Common myeloid progenitor, CD34-positive (primary cell): ENCODE data around the gene BTBD17.

ENCODE experiments used
- CTCF ChIA-PET: fragments of 350-600 bp; sonication (Branson Sonifier 250); formaldehyde crosslinking; loops from one replicate; lab custom pipeline; 2021; ENCODE audit warnings: antibody characterized with exemption; lab: Charles Lee
- POLR2A ChIA-PET: fragments of 350-600 bp; sonication (Branson Sonifier 250); formaldehyde crosslinking; loops from one replicate; lab custom pipeline; 2021; ENCODE audit warnings: antibody characterized with exemption; lab: Charles Lee
- DNase-seq, 3 donors: peaks; one replicate each; pipeline versions ENCODE4 v3.0.0 to v3.0.0-alpha.2; 2013
- H3K27ac ChIP-seq, 2 experiments: 1 replicate in 1 of 2; 2 replicates in 1 of 2; pipeline ENCODE4 v1.7.0; 2013; ENCODE audit warnings: inconsistent platforms in 2 of 2, low read length in 2 of 2, mild to moderate bottlenecking in 2 of 2, low read depth in 1 of 2, moderate library complexity in 1 of 2; ENCODE audit not compliant: severe bottlenecking in 2 of 2, insufficient read depth in 1 of 2, poor library complexity in 1 of 2
- H3K27me3 ChIP-seq, 5 experiments: replicated peaks in 2 of 5; 1 replicate in 3 of 5; 2 replicates in 2 of 5; pipeline versions ENCODE4 v1.6.1 to v1.7.0; 2013; ENCODE audit warnings: low read length in 4 of 5, mild to moderate bottlenecking in 2 of 5, moderate library complexity in 2 of 5, inconsistent platforms in 1 of 5; ENCODE audit not compliant: insufficient read depth in 5 of 5, control insufficient read depth in 4 of 5
- H3K36me3 ChIP-seq, 4 experiments: 1 replicate in 2 of 4; 2 replicates in 2 of 4; pipeline versions ENCODE4 v1.6.1 to v1.7.0; 2013; ENCODE audit warnings: low read length in 3 of 4, control low read depth in 1 of 4, mild to moderate bottlenecking in 1 of 4; ENCODE audit not compliant: control insufficient read depth in 4 of 4, insufficient read depth in 4 of 4
- H3K4me1 ChIP-seq, 4 experiments: 1 replicate in 3 of 4; 2 replicates in 1 of 4; pipeline versions ENCODE4 v1.6.1 to v1.7.1; 2013; ENCODE audit warnings: low read length in 3 of 4, mild to moderate bottlenecking in 3 of 4, control low read depth in 1 of 4, inconsistent platforms in 1 of 4, moderate library complexity in 1 of 4; ENCODE audit not compliant: control insufficient read depth in 4 of 4, insufficient read depth in 4 of 4; ENCODE audit errors: control extremely low read depth in 1 of 4
- H3K4me3 ChIP-seq, 7 experiments: 1 replicate in 4 of 7; 2 replicates in 3 of 7; pipeline versions ENCODE4 v1.5.1 to v1.7.0; 2013; ENCODE audit warnings: mild to moderate bottlenecking in 7 of 7, low read length in 6 of 7, moderate library complexity in 6 of 7, inconsistent platforms in 2 of 7, low read depth in 2 of 7, control low read depth in 1 of 7; ENCODE audit not compliant: insufficient read depth in 4 of 7, control insufficient read depth in 1 of 7; ENCODE audit errors: extremely low read depth in 1 of 7
- H3K9me3 ChIP-seq, 5 experiments: 1 replicate in 4 of 5; 2 replicates in 1 of 5; pipeline versions ENCODE4 v1.6.1 to v1.7.1; 2013; ENCODE audit warnings: low read length in 4 of 5, mild to moderate bottlenecking in 2 of 5, inconsistent platforms in 1 of 5, low read depth in 1 of 5, moderate library complexity in 1 of 5; ENCODE audit not compliant: control insufficient read depth in 4 of 5, insufficient read depth in 2 of 5; ENCODE audit errors: control extremely low read depth in 1 of 5
- WGBS: methylation state at CpG from one replicate; pipeline ENCODE4 v1.1.5; 2013; ENCODE audit not compliant: insufficient coverage; 5-methylcytosine and 5-hydroxymethylcytosine counted together

The BTBD17 gene

GRCh38 chr17:74369665-74370490 lies 8.2 kb upstream of the BTBD17 start:
- Histone ChIP-seq H3K9me3 (no peaks in the 10 kb centered on the region), H3K27me3 (no peaks in the 10 kb centered on the region), H3K4me3 (peak overlapping the region in 2 of 7 experiments; percentile 43 to 60), H3K4me1 (peaks cover 2 to 17% (median 15%) of the 10 kb centered on the region in 4 experiments), H3K27ac (no peak overlapping the region), H3K36me3 (no peaks in the 10 kb centered on the region)
- WGBS = 85% methylated on average over 13 of the region's 17 CpGs
- CTCF ChIA-PET = interaction anchor here (0.5 to 12.3 kb wide), 17 partner anchors 8 to 162 kb away, joined by 3 to 105 read pairs (median 4); partner anchors contain the start of gene BTBD17
- POLR2A ChIA-PET = interaction anchor here (0.6 to 0.7 kb wide), 2 partner anchors 55 to 361 kb away, joined by 4 read pairs; no protein-coding TSS in a partner anchor
- no peak for DNase-seq

- H3K4me3 ChIP-seq = peak overlapping the region in 2 of 7 experiments; percentile 43 to 60
- POLR2A ChIA-PET = interaction anchor here (0.6 kb wide), 1 partner anchor 360 kb away, joined by 4 read pairs; no protein-coding TSS in a partner anchor
- 0% methylated on average over 7 of the region's 10 CpGs for WGBS
- H3K27ac ChIP-seq = no peak overlapping the region
- no peaks in the 10 kb centered on the region for H3K9me3 ChIP-seq
- peaks cover 2 to 17% (median 15%) of the 10 kb centered on the region in 4 experiments for H3K4me1 ChIP-seq
- CTCF ChIA-PET = interaction anchor here (0.9 to 12.3 kb wide), 17 partner anchors 7 to 163 kb away, joined by 3 to 105 read pairs (median 6); partner anchors contain the start of gene BTBD17
- H3K36me3 ChIP-seq = no peaks in the 10 kb centered on the region
- no peaks in the 10 kb centered on the region for H3K27me3 ChIP-seq
- peak; percentile 57 to 82 (median 81) for DNase-seq
Measured at GRCh38 chr17:74369221-74369620, 7.6 kb upstream of the BTBD17 start.

GRCh38 chr17:74368341-74369081 lies 6.8 kb upstream of the BTBD17 start:
- Histone ChIP-seq H3K36me3 (no peaks in the 10 kb centered on the region), H3K27ac (no peak overlapping the region), H3K4me3 (peak overlapping the region in 3 of 7 experiments; percentile 36 to 60 (median 43)), H3K9me3 (no peaks in the 10 kb centered on the region), H3K27me3 (no peaks in the 10 kb centered on the region), H3K4me1 (peaks cover 2 to 17% (median 15%) of the 10 kb centered on the region in 4 experiments)
- CTCF ChIA-PET = interaction anchor here (0.7 to 12.3 kb wide), 32 partner anchors 9 to 237 kb away, joined by 3 to 105 read pairs (median 4); partner anchors contain the start of genes CD300A and CD300LB
- POLR2A ChIA-PET = interaction anchor here (0.8 kb wide), 1 partner anchor 164 kb away, joined by 3 read pairs; no protein-coding TSS in a partner anchor
- 8% methylated on average over 13 of the region's 14 CpGs for WGBS
- DNase-seq = peak; percentile 42 to 56 (median 47)

GRCh38 chr17:74367206-74367605 lies 5.5 kb upstream of the BTBD17 start, which contains the start of gene GPR142:
TSS of gene GPR142 (plus strand) at chr17:74367506. CDS start at chr17:74369541, 2,035 bp downstream.
- Histone ChIP-seq H3K9me3 (no peaks in the 10 kb centered on the region), H3K27me3 (no peaks in the 10 kb centered on the region), H3K27ac (no peak within 1 kb of the TSS), H3K36me3 (no peaks in the 10 kb centered on the region), H3K4me3 (peak within 1 kb of the TSS in 1 of 7 experiments; percentile 43), H3K4me1 (peaks cover 2 to 19% (median 19%) of the 10 kb centered on the region in 4 experiments)
- ChIA-PET CTCF (interaction anchor here (0.5 to 12.3 kb wide), 22 partner anchors 8 to 239 kb away, joined by 3 to 105 read pairs (median 4); no protein-coding TSS in a partner anchor), POLR2A (no interaction called here)
- no peak for DNase-seq
- 96% methylated on average over 5 of the region's 5 CpGs for WGBS

GRCh38 chr17:74362810-74363498 lies 1.3 kb upstream of the BTBD17 start:
- H3K4me3 ChIP-seq = no peak overlapping the region
- ChIA-PET CTCF (interaction anchor here (0.7 to 18.8 kb wide), 18 partner anchors 7 to 240 kb away, joined by 3 to 185 read pairs (median 4); no protein-coding TSS in a partner anchor), POLR2A (no interaction called here)

GRCh38 chr17:74362069-74362405 lies 369 bp upstream of the BTBD17 start:
- no peak for DNase-seq
- 27% methylated on average over 3 of the region's 9 CpGs for WGBS
- Histone ChIP-seq H3K4me3 (no peak overlapping the region), H3K27me3 (peaks cover 0 to 32% (median 15%) of the 10 kb centered on the region in 5 experiments), H3K4me1 (peaks cover 0 to 23% (median 17%) of the 10 kb centered on the region in 4 experiments), H3K27ac (no peak overlapping the region), H3K9me3 (no peaks in the 10 kb centered on the region), H3K36me3 (no peaks in the 10 kb centered on the region)
- POLR2A ChIA-PET = interaction anchor here (0.6 kb wide), 1 partner anchor 36 kb away, joined by 3 read pairs; the partner anchor contains the start of gene KIF19
- CTCF ChIA-PET = interaction anchor here (0.6 to 18.8 kb wide), 20 partner anchors 8 to 173 kb away, joined by 3 to 185 read pairs (median 4); no protein-coding TSS in a partner anchor

More at GRCh38 chr17:74362810-74363498, 1.3 kb upstream of the BTBD17 start:
- DNase-seq = no peak
- 92% methylated on average over 11 of the region's 14 CpGs for WGBS
- peaks cover 0 to 14% (median 10%) of the 10 kb centered on the region in 4 experiments for H3K4me1 ChIP-seq
- H3K27me3 ChIP-seq = peaks cover 0 to 23% (median 11%) of the 10 kb centered on the region in 5 experiments
- no peaks in the 10 kb centered on the region for H3K9me3 ChIP-seq
- H3K36me3 ChIP-seq = no peaks in the 10 kb centered on the region
- H3K27ac ChIP-seq = no peak overlapping the region
